ENCODE data around the gene TSPAN3. TPM values are rescaled to one million over a fixed set of nuclear protein-coding genes. Genes with fewer than 3 reads are reported as not detected.

Gene TSPAN3
- total RNA-seq, 3 donors from 2014 or later: 38.6 to 53.1 (median 42.8) TPM

- H3K4me1 Mint-ChIP-seq (ENCODE audit: low read depth): peaks cover 3% of the 10 kb centered on the region
- ATAC-seq (no peak), DNase-seq (no peak)
- no peak overlapping the region for H3K4me3 Mint-ChIP-seq
- no peaks in the 10 kb centered on the region for H3K27me3 Mint-ChIP-seq (ENCODE audit: low read depth)
- peaks cover 4% of the 10 kb centered on the region for H3K9me3 Mint-ChIP-seq
- H3K36me3 Mint-ChIP-seq (ENCODE audit: insufficient read depth): peaks cover 26% of the 10 kb centered on the region
These were observed 34.1 kb downstream of the TSPAN3 start for GRCh38 chr15:77036537-77037387.

- Mint-ChIP-seq H3K4me1 (ENCODE audit: low read depth) (peaks cover 3% of the 10 kb centered on the region), H3K9me3 (peaks cover 4% of the 10 kb centered on the region), H3K27me3 (ENCODE audit: low read depth) (no peaks in the 10 kb centered on the region), H3K36me3 (ENCODE audit: insufficient read depth) (peaks cover 23% of the 10 kb centered on the region), H3K4me3 (no peak overlapping the region)
- no peak for DNase-seq
- no peak for ATAC-seq
These were observed 34.9 kb downstream of the TSPAN3 start for GRCh38 chr15:77035999-77036471.

- H3K9me3 Mint-ChIP-seq: peaks cover under 1% of the 10 kb centered on the region
- H3K4me3 Mint-ChIP-seq: no peak overlapping the region
- ATAC-seq (no peak), DNase-seq (no peak)
- H3K4me1 Mint-ChIP-seq (ENCODE audit: low read depth): peaks cover under 1% of the 10 kb centered on the region
- no peaks in the 10 kb centered on the region for H3K27me3 Mint-ChIP-seq (ENCODE audit: low read depth)
- peaks cover 21% of the 10 kb centered on the region for H3K36me3 Mint-ChIP-seq (ENCODE audit: insufficient read depth)
These were observed 35.3 kb downstream of the TSPAN3 start for GRCh38 chr15:77035584-77035983.

GRCh38 chr15:77034695-77035489 lies 36.0 kb downstream of the TSPAN3 start:
- Mint-ChIP-seq H3K4me3 (no peak overlapping the region), H3K27me3 (ENCODE audit: low read depth) (no peaks in the 10 kb centered on the region), H3K36me3 (ENCODE audit: insufficient read depth) (peaks cover 20% of the 10 kb centered on the region), H3K9me3 (no peaks in the 10 kb centered on the region), H3K4me1 (ENCODE audit: low read depth) (no peaks in the 10 kb centered on the region)
- ATAC-seq (peak; percentile 49 to 62), DNase-seq (peak; percentile 37)

GRCh38 chr15:77033729-77034671 lies 36.9 kb downstream of the TSPAN3 start:
- H3K27me3 Mint-ChIP-seq (ENCODE audit: low read depth): no peaks in the 10 kb centered on the region
- no peak for DNase-seq
- no peaks in the 10 kb centered on the region for H3K4me1 Mint-ChIP-seq (ENCODE audit: low read depth)
- H3K36me3 Mint-ChIP-seq (ENCODE audit: insufficient read depth): peaks cover 20% of the 10 kb centered on the region
- H3K4me3 Mint-ChIP-seq: no peak overlapping the region
- ATAC-seq: no peak
- no peaks in the 10 kb centered on the region for H3K9me3 Mint-ChIP-seq

GRCh38 chr15:77033417-77033728 lies 37.5 kb downstream of the TSPAN3 start:
- H3K27me3 Mint-ChIP-seq (ENCODE audit: low read depth): no peaks in the 10 kb centered on the region
- no peaks in the 10 kb centered on the region for H3K4me1 Mint-ChIP-seq (ENCODE audit: low read depth)
- ATAC-seq: no peak
- peaks cover 20% of the 10 kb centered on the region for H3K36me3 Mint-ChIP-seq (ENCODE audit: insufficient read depth)
- no peak for DNase-seq
- no peak overlapping the region for H3K4me3 Mint-ChIP-seq
- H3K9me3 Mint-ChIP-seq: no peaks in the 10 kb centered on the region

GRCh38 chr15:77032647-77033416 lies 38.1 kb downstream of the TSPAN3 start:
- Mint-ChIP-seq H3K4me1 (ENCODE audit: low read depth) (no peaks in the 10 kb centered on the region), H3K9me3 (no peaks in the 10 kb centered on the region), H3K27me3 (ENCODE audit: low read depth) (no peaks in the 10 kb centered on the region), H3K4me3 (no peak overlapping the region), H3K36me3 (ENCODE audit: insufficient read depth) (peaks cover 20% of the 10 kb centered on the region)
- no peak for ATAC-seq
- no peak for DNase-seq

- peaks cover 17% of the 10 kb centered on the region for H3K36me3 Mint-ChIP-seq (ENCODE audit: insufficient read depth)
- H3K4me3 Mint-ChIP-seq: no peak overlapping the region
- ATAC-seq: no peak
- peaks cover under 1% of the 10 kb centered on the region for H3K4me1 Mint-ChIP-seq (ENCODE audit: low read depth)
- H3K27me3 Mint-ChIP-seq (ENCODE audit: low read depth): no peaks in the 10 kb centered on the region
- DNase-seq: no peak
- no peaks in the 10 kb centered on the region for H3K9me3 Mint-ChIP-seq
These were observed 38.8 kb downstream of the TSPAN3 start for GRCh38 chr15:77032052-77032646.

- Mint-ChIP-seq H3K4me1 (ENCODE audit: low read depth) (peaks cover 1% of the 10 kb centered on the region), H3K27me3 (ENCODE audit: low read depth) (no peaks in the 10 kb centered on the region), H3K9me3 (no peaks in the 10 kb centered on the region), H3K36me3 (ENCODE audit: insufficient read depth) (peaks cover 13% of the 10 kb centered on the region), H3K4me3 (no peak overlapping the region)
- ATAC-seq: peak; percentile 20 to 30
- DNase-seq: no peak
These were observed 39.4 kb downstream of the TSPAN3 start for GRCh38 chr15:77031376-77032050.

- DNase-seq: no peak
- Mint-ChIP-seq H3K27me3 (ENCODE audit: low read depth) (no peaks in the 10 kb centered on the region), H3K4me3 (no peak overlapping the region), H3K9me3 (no peaks in the 10 kb centered on the region), H3K4me1 (ENCODE audit: low read depth) (peaks cover 1% of the 10 kb centered on the region), H3K36me3 (ENCODE audit: insufficient read depth) (peaks cover 7% of the 10 kb centered on the region)
- ATAC-seq: no peak
These were observed 40.0 kb downstream of the TSPAN3 start for GRCh38 chr15:77030928-77031375.

GRCh38 chr15:77030048-77030927 lies 40.6 kb downstream of the TSPAN3 start:
- H3K27me3 Mint-ChIP-seq (ENCODE audit: low read depth): no peaks in the 10 kb centered on the region
- H3K4me3 Mint-ChIP-seq: no peak overlapping the region
- H3K9me3 Mint-ChIP-seq: no peaks in the 10 kb centered on the region
- DNase-seq (no peak), ATAC-seq (no peak)
- H3K4me1 Mint-ChIP-seq (ENCODE audit: low read depth): peaks cover 1% of the 10 kb centered on the region
- H3K36me3 Mint-ChIP-seq (ENCODE audit: insufficient read depth): peaks cover 6% of the 10 kb centered on the region
